Activated CD4-positive, alpha-beta memory T cell treated with anti-CD3 and anti-CD28 coated beads, Interleukin-2, amount 10 ng/mL, durations not matched to agents 7 days and 5 days (primary cell): ENCODE results near the gene PPFIBP2. TPM values are rescaled to one million over a fixed set of nuclear protein-coding genes. Genes with fewer than 3 reads are reported as not detected.

Source experiments
- CTCF ChIA-PET: fragments of 350-600 bp; sonication (Branson Sonifier 250); formaldehyde crosslinking; loops from one replicate; lab custom pipeline; 2021; ENCODE audit warnings: antibody characterized with exemption, inconsistent platforms; lab: Charles Lee
- POLR2A ChIA-PET: fragments of 350-600 bp; sonication (Branson Sonifier 250); formaldehyde crosslinking; loops from one replicate; lab custom pipeline; 2021; ENCODE audit warnings: antibody characterized with exemption; lab: Charles Lee
- DNase-seq: peaks from one replicate; pipeline ENCODE4 v3.0.0-alpha.2; 2020
- H3K27ac Mint-ChIP-seq: one replicate; pipeline ENCODE4 v1.8.0; 2021; ENCODE audit warnings: mild to moderate bottlenecking, mixed read lengths
- H3K27me3 Mint-ChIP-seq: one replicate; pipeline ENCODE4 v1.8.0; 2021; ENCODE audit warnings: mixed read lengths
- H3K36me3 Mint-ChIP-seq: one replicate; pipeline ENCODE4 v1.8.0; 2021; ENCODE audit warnings: low read depth, mixed read lengths
- H3K4me1 Mint-ChIP-seq: one replicate; pipeline ENCODE4 v1.8.0; 2021; ENCODE audit warnings: mixed read lengths
- H3K4me3 Mint-ChIP-seq: one replicate; pipeline ENCODE4 v1.8.0; 2021; ENCODE audit warnings: mild to moderate bottlenecking, mixed read lengths
- H3K9me3 Mint-ChIP-seq: one replicate; pipeline ENCODE4 v1.8.0; 2021; ENCODE audit warnings: mixed read lengths
- total RNA-seq, 2 experiments: library from RNA; stranded (reverse); gene quantifications; one replicate each; pipeline ENCODE4 v1.2.3, GENCODE V29; 2021

PPFIBP2 gene
- total RNA-seq, 2 experiments from 2014 or later: 21.9 to 24.7 TPM

DNA sequence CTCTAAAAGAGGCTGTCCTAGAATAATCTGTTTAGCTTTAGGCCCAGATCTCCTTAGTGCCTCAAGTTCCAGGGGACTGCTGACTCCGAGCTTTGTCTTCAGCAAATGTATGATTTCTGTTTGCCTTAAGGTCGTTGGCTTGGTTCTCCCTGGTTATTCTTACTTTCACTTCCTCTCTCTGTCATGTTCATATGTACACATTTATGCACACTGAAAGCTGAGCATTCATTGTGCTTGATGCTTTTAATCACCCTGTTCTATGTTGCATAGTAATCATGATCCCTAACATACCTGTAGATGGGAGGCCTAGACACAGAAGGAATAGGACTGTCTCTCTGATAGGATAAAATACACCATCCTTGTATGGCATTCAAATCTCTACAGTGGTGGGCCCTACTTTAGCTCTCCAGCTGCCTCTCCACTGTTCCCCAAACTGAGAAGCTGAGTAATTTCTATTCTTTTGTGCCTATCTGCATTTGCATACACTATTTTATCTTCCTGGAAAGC lies 7.2 kb downstream of the PPFIBP2 start:
- Mint-ChIP-seq H3K36me3 (peaks cover 26% of the 10 kb centered on the region), H3K4me3 (no peak overlapping the region), H3K9me3 (peaks cover 4% of the 10 kb centered on the region), H3K27ac (no peak overlapping the region), H3K4me1 (peaks cover 48% of the 10 kb centered on the region), H3K27me3 (peaks cover 8% of the 10 kb centered on the region)
- CTCF ChIA-PET: interaction anchor here (1.2 to 1.8 kb wide), 3 partner anchors 9 to 17 kb away, joined by 4 to 6 read pairs (median 5); no protein-coding TSS in a partner anchor
- POLR2A ChIA-PET: interaction anchor here (1.6 kb wide), 2 partner anchors 13 to 17 kb away, joined by 6 to 7 read pairs; no protein-coding TSS in a partner anchor
- no peak for DNase-seq

DNA sequence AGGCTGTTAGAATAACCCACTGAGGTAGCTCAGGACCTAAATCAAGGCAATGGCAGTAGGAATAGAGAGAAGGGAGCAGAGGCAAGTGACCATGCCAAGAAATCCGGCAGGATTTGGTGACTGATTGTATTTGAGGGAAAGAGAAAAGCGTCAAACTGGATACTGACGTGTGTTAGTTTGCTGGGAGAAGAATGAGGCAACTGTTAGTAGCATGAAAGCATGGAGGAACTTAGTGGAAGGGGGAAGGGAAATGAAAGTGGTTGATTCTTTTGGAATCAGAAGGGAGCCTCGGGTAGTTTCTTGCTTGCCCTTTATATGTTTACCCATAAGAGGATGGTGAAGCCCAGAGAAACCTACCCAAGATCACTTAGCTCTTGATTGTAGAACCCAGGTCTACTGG lies 8.3 kb downstream of the PPFIBP2 start:
- Mint-ChIP-seq H3K36me3 (peaks cover 26% of the 10 kb centered on the region), H3K27ac (no peak overlapping the region), H3K4me3 (no peak overlapping the region), H3K9me3 (peaks cover 4% of the 10 kb centered on the region), H3K27me3 (peaks cover 2% of the 10 kb centered on the region), H3K4me1 (peaks cover 49% of the 10 kb centered on the region)
- POLR2A ChIA-PET: interaction anchor here (1.6 kb wide), 1 partner anchor 12 kb away, joined by 7 read pairs; no protein-coding TSS in a partner anchor
- no peak for DNase-seq
- CTCF ChIA-PET: interaction anchor here (0.7 to 5.4 kb wide), 5 partner anchors 8 to 172 kb away, joined by 3 to 29 read pairs (median 5); partner anchors contain the start of gene PPFIBP2

- peaks cover 26% of the 10 kb centered on the region for H3K36me3 Mint-ChIP-seq
- H3K9me3 Mint-ChIP-seq: peaks cover 4% of the 10 kb centered on the region
- no peak for DNase-seq
- H3K27me3 Mint-ChIP-seq: peaks cover 2% of the 10 kb centered on the region
- H3K4me1 Mint-ChIP-seq: peaks cover 53% of the 10 kb centered on the region
- POLR2A ChIA-PET: no interaction called here
- H3K4me3 Mint-ChIP-seq: no peak overlapping the region
- CTCF ChIA-PET: interaction anchor here (0.8 to 5.4 kb wide), 2 partner anchors 10 to 143 kb away, joined by 3 to 29 read pairs; partner anchors contain the start of gene PPFIBP2
- no peak overlapping the region for H3K27ac Mint-ChIP-seq
These were observed 8.7 kb downstream of the PPFIBP2 start for GRCh38 chr11:7522546-7522945.

DNA sequence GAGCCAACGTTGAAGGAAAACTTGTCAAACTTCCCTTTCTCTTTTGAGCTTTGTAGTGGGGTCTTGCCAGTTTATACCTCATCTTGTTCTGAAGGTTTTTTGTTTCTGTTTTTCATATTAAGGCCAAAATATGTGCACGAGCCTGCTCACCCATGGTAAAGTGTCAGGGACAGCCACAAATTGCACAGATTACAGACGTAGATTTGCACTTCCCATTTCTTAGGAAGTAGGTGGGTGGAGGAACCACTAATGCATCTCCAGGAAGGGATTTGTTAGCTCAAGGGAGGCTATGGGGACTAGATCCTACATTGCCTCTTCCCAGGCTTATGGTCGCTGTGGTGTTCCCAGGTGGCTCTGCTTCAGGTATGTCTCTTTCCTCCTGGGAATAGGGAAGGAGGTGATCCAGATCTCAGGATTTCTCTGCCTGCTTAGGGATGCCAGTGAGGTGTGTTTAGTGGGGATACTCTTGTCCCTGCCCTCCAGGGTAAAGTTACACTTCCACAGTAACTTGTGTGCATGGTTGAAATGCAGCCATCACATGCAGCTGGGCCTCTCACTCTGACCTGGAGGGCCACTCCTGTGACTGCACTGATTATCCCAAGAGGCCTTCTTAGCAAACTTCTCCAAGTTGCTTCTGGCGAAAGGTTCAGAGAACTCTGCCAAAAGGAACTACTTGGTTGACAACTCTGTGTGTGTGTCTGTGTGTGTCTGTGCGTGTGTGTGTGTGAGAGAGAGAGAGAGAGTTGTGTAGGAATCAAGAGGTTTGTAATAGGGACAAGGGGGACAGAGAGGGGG lies 9.8 kb downstream of the PPFIBP2 start:
- no peak for DNase-seq
- Mint-ChIP-seq H3K9me3 (peaks cover 4% of the 10 kb centered on the region), H3K27me3 (peaks cover 2% of the 10 kb centered on the region), H3K27ac (no peak overlapping the region), H3K4me1 (peaks cover 58% of the 10 kb centered on the region), H3K4me3 (no peak overlapping the region), H3K36me3 (peaks cover 24% of the 10 kb centered on the region)
- ChIA-PET POLR2A (interaction anchor here (1.0 to 1.5 kb wide), 3 partner anchors 8 to 1159 kb away, joined by 3 to 7 read pairs (median 3); partner anchors contain the start of gene RPL27A), CTCF (interaction anchor here (0.6 to 5.4 kb wide), 3 partner anchors 11 to 83 kb away, joined by 3 to 29 read pairs (median 3); partner anchors contain the start of gene PPFIBP2)

GRCh38 chr11:7524462-7525235 lies 10.8 kb downstream of the PPFIBP2 start:
- H3K36me3 Mint-ChIP-seq: peaks cover 21% of the 10 kb centered on the region
- no peak overlapping the region for H3K4me3 Mint-ChIP-seq
- ChIA-PET CTCF (interaction anchor here (0.6 to 5.4 kb wide), 4 partner anchors 12 to 141 kb away, joined by 3 to 29 read pairs (median 4); partner anchors contain the start of gene PPFIBP2), POLR2A (interaction anchor here (1.2 to 1.5 kb wide), 3 partner anchors 9 to 1158 kb away, joined by 3 to 7 read pairs (median 3); partner anchors contain the start of gene RPL27A)
- no peaks in the 10 kb centered on the region for H3K9me3 Mint-ChIP-seq
- no peak overlapping the region for H3K27ac Mint-ChIP-seq
- no peak for DNase-seq
- peaks cover 2% of the 10 kb centered on the region for H3K27me3 Mint-ChIP-seq
- H3K4me1 Mint-ChIP-seq: peaks cover 61% of the 10 kb centered on the region

GRCh38 chr11:7525424-7525823 lies 11.6 kb downstream of the PPFIBP2 start:
- Mint-ChIP-seq H3K4me3 (no peak overlapping the region), H3K4me1 (peaks cover 61% of the 10 kb centered on the region), H3K27ac (no peak overlapping the region), H3K9me3 (no peaks in the 10 kb centered on the region), H3K36me3 (peaks cover 21% of the 10 kb centered on the region), H3K27me3 (peaks cover 2% of the 10 kb centered on the region)
- ChIA-PET CTCF (interaction anchor here (1.5 to 5.4 kb wide), 2 partner anchors 12 to 140 kb away, joined by 4 to 29 read pairs; partner anchors contain the start of gene PPFIBP2), POLR2A (interaction anchor here (1.4 to 1.5 kb wide), 2 partner anchors 10 to 13 kb away, joined by 3 to 7 read pairs; no protein-coding TSS in a partner anchor)
- no peak for DNase-seq

DNA sequence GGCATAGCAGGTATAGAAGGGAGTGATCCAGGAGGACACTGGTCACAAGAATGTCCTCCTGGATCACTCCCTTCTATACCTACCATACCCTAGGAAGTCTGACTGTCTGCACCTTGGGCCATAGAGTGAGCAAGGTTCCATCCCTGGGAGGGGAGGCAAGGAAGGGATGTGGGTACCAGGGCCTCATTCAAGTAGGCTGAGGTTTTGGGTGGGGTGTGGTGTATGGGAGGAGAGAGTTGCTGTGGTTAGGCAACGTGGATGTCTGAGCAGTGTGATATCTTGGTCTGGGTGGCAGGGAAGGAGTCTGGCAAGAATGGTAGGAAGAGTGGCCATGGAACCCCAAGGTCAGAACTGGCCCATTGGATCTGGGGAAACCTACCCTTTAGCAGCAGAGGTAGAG lies 13.2 kb downstream of the PPFIBP2 start:
- CTCF ChIA-PET: no interaction called here
- Mint-ChIP-seq H3K4me3 (peak overlapping the region; percentile 34), H3K27me3 (peaks cover 2% of the 10 kb centered on the region), H3K36me3 (peaks cover 23% of the 10 kb centered on the region), H3K4me1 (peaks cover 68% of the 10 kb centered on the region), H3K27ac (peak overlapping the region; percentile 75), H3K9me3 (no peaks in the 10 kb centered on the region)
- peak; percentile 82 for DNase-seq
- POLR2A ChIA-PET: interaction anchor here (0.6 to 1.2 kb wide), 3 partner anchors 13 to 101 kb away, joined by 3 to 4 read pairs (median 4); partner anchors contain the start of gene PPFIBP2

DNA sequence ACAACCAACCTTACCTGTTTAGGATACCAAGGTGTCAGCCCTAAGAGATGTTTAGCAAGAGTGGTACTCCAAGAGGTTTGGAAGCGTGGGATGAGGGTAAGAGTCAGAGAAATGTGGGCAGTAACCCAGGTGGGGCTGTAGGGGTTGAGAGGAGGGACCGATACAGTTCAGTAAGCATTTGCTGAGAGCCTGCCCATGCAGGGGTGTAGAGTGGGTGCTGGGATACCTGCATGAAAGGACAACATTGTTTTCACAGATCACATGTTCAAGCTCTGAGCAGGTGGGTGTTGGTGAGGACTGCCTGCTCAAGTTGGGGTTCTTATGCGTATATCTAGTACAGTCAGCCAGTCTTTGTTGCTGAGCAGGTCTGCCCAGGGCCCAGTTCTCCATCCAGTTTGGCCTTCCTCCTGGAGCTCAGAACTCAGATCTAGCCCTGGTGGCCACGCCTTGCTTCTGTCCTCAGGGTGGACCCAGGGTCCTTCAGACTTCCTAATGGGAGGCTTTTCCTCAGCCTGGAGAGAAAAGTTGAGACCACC lies 14.8 kb downstream of the PPFIBP2 start:
- ChIA-PET CTCF (interaction anchor here (0.8 kb wide), 1 partner anchor 10 kb away, joined by 3 read pairs; no protein-coding TSS in a partner anchor), POLR2A (no interaction called here)
- no peak overlapping the region for H3K27ac Mint-ChIP-seq
- no peaks in the 10 kb centered on the region for H3K9me3 Mint-ChIP-seq
- H3K36me3 Mint-ChIP-seq: peaks cover 24% of the 10 kb centered on the region
- H3K4me3 Mint-ChIP-seq: no peak overlapping the region
- DNase-seq: no peak
- peaks cover 67% of the 10 kb centered on the region for H3K4me1 Mint-ChIP-seq
- peaks cover 4% of the 10 kb centered on the region for H3K27me3 Mint-ChIP-seq

DNA sequence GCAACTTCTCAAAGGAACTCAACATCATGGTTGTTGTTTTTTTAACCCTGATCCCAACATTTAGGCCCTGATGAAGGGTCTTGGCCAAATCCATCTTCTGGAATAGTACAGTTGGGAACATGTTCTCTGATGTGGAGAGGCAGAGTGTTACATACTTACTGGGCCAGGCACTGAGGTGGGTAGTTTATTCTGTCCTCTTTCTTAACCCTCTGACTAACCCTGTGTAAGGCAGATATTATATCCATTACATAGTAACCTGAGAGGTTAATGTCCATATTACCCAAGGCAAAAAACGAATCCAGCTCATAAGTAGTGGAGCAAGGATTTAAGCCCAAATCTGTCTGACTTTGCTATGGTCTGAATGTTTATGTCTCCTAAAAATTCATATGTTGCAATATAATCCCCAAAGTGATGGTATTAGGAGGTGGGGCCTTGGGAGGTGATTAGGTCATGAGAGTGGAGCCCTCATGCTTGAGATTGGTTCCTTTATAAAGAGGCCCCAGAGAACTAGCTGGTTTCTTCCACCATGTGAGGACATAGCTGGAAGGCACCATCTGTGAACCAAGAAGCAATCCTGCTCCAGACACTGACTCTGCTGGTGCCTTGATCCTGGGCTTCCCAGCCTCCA lies 16.3 kb downstream of the PPFIBP2 start:
- peaks cover 19% of the 10 kb centered on the region for H3K36me3 Mint-ChIP-seq
- no peak overlapping the region for H3K27ac Mint-ChIP-seq
- ChIA-PET CTCF (interaction anchor here (1.0 to 1.6 kb wide), 4 partner anchors 8 to 17 kb away, joined by 4 to 9 read pairs (median 5); partner anchors contain the start of gene PPFIBP2), POLR2A (no interaction called here)
- H3K4me1 Mint-ChIP-seq: peaks cover 67% of the 10 kb centered on the region
- H3K4me3 Mint-ChIP-seq: no peak overlapping the region
- DNase-seq: no peak
- H3K9me3 Mint-ChIP-seq: no peaks in the 10 kb centered on the region
- peaks cover 4% of the 10 kb centered on the region for H3K27me3 Mint-ChIP-seq

DNA sequence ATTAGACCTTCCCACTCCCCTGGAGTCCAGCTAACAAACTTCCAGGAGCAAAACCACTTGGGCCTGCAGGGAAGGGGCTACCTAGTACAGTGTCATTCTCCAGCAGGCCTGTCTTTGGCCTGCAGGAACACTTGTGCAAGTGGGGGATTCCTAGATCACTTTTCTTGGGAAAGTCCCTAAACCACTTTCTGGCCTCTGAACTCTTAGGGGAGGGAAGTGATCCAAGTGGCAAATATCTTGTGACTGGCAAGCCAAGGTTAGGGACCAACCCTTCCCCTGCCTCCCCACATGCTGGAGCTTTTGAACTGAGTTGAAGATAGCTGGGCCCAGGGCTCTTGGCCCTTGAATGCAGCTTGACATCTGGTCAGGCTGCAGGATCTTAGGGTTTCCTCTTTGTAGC lies 17.2 kb downstream of the PPFIBP2 start:
- Mint-ChIP-seq H3K4me3 (no peak overlapping the region), H3K27me3 (peaks cover 6% of the 10 kb centered on the region), H3K36me3 (peaks cover 16% of the 10 kb centered on the region), H3K9me3 (no peaks in the 10 kb centered on the region), H3K27ac (no peak overlapping the region), H3K4me1 (peaks cover 65% of the 10 kb centered on the region)
- no peak for DNase-seq
- CTCF ChIA-PET: interaction anchor here (1.0 to 1.6 kb wide), 4 partner anchors 8 to 18 kb away, joined by 4 to 9 read pairs (median 5); partner anchors contain the start of gene PPFIBP2
- POLR2A ChIA-PET: no interaction called here

DNA sequence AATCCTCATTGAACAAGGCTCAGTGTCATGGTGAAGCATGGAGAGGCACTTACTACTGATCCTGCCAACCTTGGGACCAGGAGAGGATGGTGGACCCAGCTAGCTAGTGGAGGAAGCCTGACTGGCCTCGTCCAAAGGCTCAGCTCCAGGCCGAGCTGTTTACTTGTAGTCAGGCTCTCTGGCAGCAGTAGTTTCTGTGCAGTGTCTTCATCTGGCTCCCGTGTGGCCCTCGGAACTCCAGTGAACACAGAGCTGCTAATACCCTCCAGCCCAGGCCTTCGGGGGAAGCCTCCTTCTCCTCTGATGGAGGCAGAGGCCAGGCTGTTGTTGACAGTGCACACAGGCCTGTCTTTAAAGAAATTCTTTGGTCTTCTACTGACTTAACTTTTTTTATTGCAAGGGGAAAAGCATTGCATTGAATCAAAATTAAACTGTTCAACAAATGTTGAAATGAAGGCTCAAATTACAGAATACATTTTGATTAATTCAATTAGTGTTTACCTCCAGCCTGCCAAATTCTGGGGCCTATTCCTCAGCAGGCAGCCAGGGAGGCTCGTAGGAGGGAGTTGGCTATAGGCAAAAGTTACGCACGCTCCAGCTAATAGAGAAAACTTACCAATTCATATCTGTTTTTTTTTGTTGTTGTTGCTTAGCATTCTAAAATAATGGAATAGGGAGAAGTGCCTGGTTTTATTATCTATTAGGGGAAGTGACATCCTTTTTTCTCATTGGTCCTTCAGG lies 18.8 kb downstream of the PPFIBP2 start:
- H3K4me3 Mint-ChIP-seq: no peak overlapping the region
- no peak overlapping the region for H3K27ac Mint-ChIP-seq
- POLR2A ChIA-PET: no interaction called here
- DNase-seq: no peak
- CTCF ChIA-PET: interaction anchor here (1.5 kb wide), 1 partner anchor 18 kb away, joined by 4 read pairs; no protein-coding TSS in a partner anchor
- H3K4me1 Mint-ChIP-seq: peaks cover 66% of the 10 kb centered on the region
- peaks cover 16% of the 10 kb centered on the region for H3K36me3 Mint-ChIP-seq
- no peaks in the 10 kb centered on the region for H3K9me3 Mint-ChIP-seq
- H3K27me3 Mint-ChIP-seq: peaks cover 15% of the 10 kb centered on the region
